Stimulated activated CD4-positive, alpha-beta T cell treated with anti-CD3 and anti-CD28 coated beads, Interleukin-4, amount 100 ng/mL, for 24 hours (primary cell): ENCODE data around the gene MASP1.
"Not testable (repeated sequence)": the region's sequence is repeated elsewhere in the genome, so short reads cannot be mapped to it uniquely, and the experiment has no call there.

Experiments used
- DNase-seq: peaks from one replicate; pipeline ENCODE4 v3.0.0-alpha.2; 2020

The MASP1 gene

GRCh38 chr3:187215460-187215859 is 76.1 kb downstream of the MASP1 start:
- DNase-seq, result no peak

- no peak for DNase-seq
Observed at GRCh38 chr3:187213616-187214015, 77.9 kb downstream of the MASP1 start.

- no peak for DNase-seq
Observed at GRCh38 chr3:187212705-187213104, 78.8 kb downstream of the MASP1 start.

GRCh38 chr3:187212196-187212545 is 79.4 kb downstream of the MASP1 start:
- no peak for DNase-seq

GRCh38 chr3:187211532-187212195 is 79.9 kb downstream of the MASP1 start:
- no peak for DNase-seq

GRCh38 chr3:187210545-187211327 is 80.8 kb downstream of the MASP1 start:
- DNase-seq, result no peak

- DNase-seq, result no peak
Observed at GRCh38 chr3:187210091-187210490, 81.4 kb downstream of the MASP1 start.

- DNase-seq, result no peak
Observed at GRCh38 chr3:187209491-187209890, 82.0 kb downstream of the MASP1 start.

GRCh38 chr3:187208159-187208558 is 83.4 kb downstream of the MASP1 start:
- DNase-seq, result no peak

GRCh38 chr3:187207624-187208023 is 83.9 kb downstream of the MASP1 start:
- DNase-seq, result no peak

- no peak for DNase-seq
Observed at GRCh38 chr3:187207062-187207461, 84.5 kb downstream of the MASP1 start.

GRCh38 chr3:187205683-187206082 is 85.9 kb downstream of the MASP1 start:
- no peak for DNase-seq

- not testable (repeated sequence) for DNase-seq
Observed at GRCh38 chr3:187199463-187200050, 92.0 kb downstream of the MASP1 start.

- DNase-seq, result no peak
Observed at GRCh38 chr3:187198490-187198889, 93.0 kb downstream of the MASP1 start.

- DNase-seq, result no peak
Observed at GRCh38 chr3:187197335-187197649, 94.2 kb downstream of the MASP1 start, which contains the start of gene RTP1. TSS of gene RTP1 (plus strand) at chr3:187197486. CDS start at chr3:187197516, 30 bp downstream.

- DNase-seq, result no peak
Observed at GRCh38 chr3:187196573-187197334, 94.8 kb downstream of the MASP1 start.

GRCh38 chr3:187193181-187193580 is 98.4 kb downstream of the MASP1 start:
- no peak for DNase-seq

- DNase-seq, result no peak
Observed at GRCh38 chr3:187191271-187191670, 100.3 kb downstream of the MASP1 start.

GRCh38 chr3:187188931-187189330 is 102.6 kb downstream of the MASP1 start:
- no peak for DNase-seq

- DNase-seq, result no peak
Observed at GRCh38 chr3:187186801-187187421, 104.6 kb downstream of the MASP1 start.

- no peak for DNase-seq
Observed at GRCh38 chr3:187186375-187186774, 105.2 kb downstream of the MASP1 start.

- DNase-seq, result no peak
Observed at GRCh38 chr3:187185759-187186158, 105.8 kb downstream of the MASP1 start.
